CD14-positive monocyte (primary cell): ENCODE results near the gene UTP14A. TPM values are rescaled to one million over a fixed set of nuclear protein-coding genes. Genes with fewer than 3 reads are reported as not detected.

Experiments used
- DNase-seq, 3 donors: peaks; one replicate each; pipeline ENCODE4 v3.0.0-alpha.2; 2011 to 2022
- H2AFZ ChIP-seq: 2 replicates; pipeline ENCODE4 v1.6.0; 2012; ENCODE audit warnings: mild to moderate bottlenecking, low read depth, low read length, inconsistent platforms; ENCODE audit not compliant: insufficient read depth, poor library complexity, severe bottlenecking
- H3K27ac ChIP-seq, 2 donors: 1 replicate in 1 of 2; 2 replicates in 1 of 2; pipeline ENCODE4 v1.5.1; 2012 to 2013; ENCODE audit warnings: low read length in 2 of 2, control low read depth in 1 of 2, inconsistent platforms in 1 of 2, low read depth in 1 of 2, mild to moderate bottlenecking in 1 of 2
- H3K27me3 ChIP-seq, 2 donors: one replicate each; pipeline versions ENCODE4 v1.6.0 to v1.6.1; 2011 to 2013; ENCODE audit warnings: low read length in 2 of 2; ENCODE audit not compliant: control insufficient read depth in 2 of 2, insufficient read depth in 2 of 2
- H3K36me3 ChIP-seq, 2 donors: replicated peaks in 1 of 2; 1 replicate in 1 of 2; 2 replicates in 1 of 2; pipeline versions ENCODE4 v1.5.1 to v1.6.1; 2012 to 2013; ENCODE audit warnings: low read length in 2 of 2, control low read depth in 1 of 2, inconsistent platforms in 1 of 2, mild to moderate bottlenecking in 1 of 2; ENCODE audit not compliant: insufficient read depth in 2 of 2, control insufficient read depth in 1 of 2
- H3K4me1 ChIP-seq, 2 donors: 1 replicate in 1 of 2; 2 replicates in 1 of 2; pipeline versions ENCODE4 v1.5.1 to v1.6.1; 2012 to 2013; ENCODE audit warnings: low read length in 2 of 2, control low read depth in 1 of 2, inconsistent platforms in 1 of 2, mild to moderate bottlenecking in 1 of 2, moderate library complexity in 1 of 2; ENCODE audit not compliant: insufficient read depth in 2 of 2, control insufficient read depth in 1 of 2
- H3K4me2 ChIP-seq: replicated peaks from 2 replicates; pipeline ENCODE3; 2012; ENCODE audit warnings: low read length, moderate library complexity, mild to moderate bottlenecking; ENCODE audit not compliant: poor library complexity, severe bottlenecking; ENCODE audit errors: extremely low read depth
- H3K4me3 ChIP-seq, 3 experiments: fragments of 200-600 bp in 1 of 3; sonication (generic) in 1 of 3; replicated peaks in 1 of 3; 1 replicate in 2 of 3; 2 replicates in 1 of 3; pipeline ENCODE4 v1.5.1; 2011 to 2013; ENCODE audit warnings: low read length in 3 of 3, mild to moderate bottlenecking in 3 of 3, control low read depth in 2 of 3, low read depth in 2 of 3, inconsistent platforms in 1 of 3, moderate library complexity in 1 of 3
- H3K79me2 ChIP-seq: 2 replicates; pipeline ENCODE4 v1.6.0; 2012; ENCODE audit warnings: mild to moderate bottlenecking, control low read depth, inconsistent platforms, low read length, moderate library complexity; ENCODE audit not compliant: insufficient read depth
- H3K9ac ChIP-seq: 2 replicates; pipeline ENCODE4 v1.6.0; 2017; ENCODE audit warnings: low read length, mild to moderate bottlenecking; ENCODE audit not compliant: insufficient read depth, poor library complexity, severe bottlenecking
- H3K9me3 ChIP-seq, 2 donors: replicated peaks in 1 of 2; 1 replicate in 1 of 2; 2 replicates in 1 of 2; pipeline versions ENCODE4 v1.5.1 to v1.6.1; 2012 to 2013; ENCODE audit warnings: low read length in 2 of 2, control low read depth in 1 of 2; ENCODE audit not compliant: control insufficient read depth in 1 of 2, insufficient read depth in 1 of 2
- H4K20me1 ChIP-seq: 2 replicates; pipeline ENCODE4 v1.6.0; 2012; ENCODE audit warnings: mild to moderate bottlenecking, low read length, control low read depth, moderate library complexity; ENCODE audit not compliant: insufficient read depth
- H3K27ac Mint-ChIP-seq, 7 donors: one replicate each; pipeline ENCODE4 v1.8.0; 2020; ENCODE audit warnings: mild to moderate bottlenecking in 7 of 7, mixed read lengths in 7 of 7, moderate library complexity in 6 of 7, inconsistent platforms in 2 of 7
- H3K27me3 Mint-ChIP-seq, 3 donors: one replicate each; pipeline ENCODE4 v1.8.0; 2021 to 2022; ENCODE audit warnings: low read depth in 3 of 3, mild to moderate bottlenecking in 3 of 3, mixed read lengths in 3 of 3, moderate library complexity in 3 of 3, inconsistent platforms in 1 of 3
- H3K36me3 Mint-ChIP-seq, 2 donors: one replicate each; pipeline ENCODE4 v1.8.0; 2020; ENCODE audit warnings: mixed read lengths in 2 of 2, inconsistent platforms in 1 of 2, mild to moderate bottlenecking in 1 of 2
- H3K4me1 Mint-ChIP-seq: one replicate; pipeline ENCODE4 v1.8.0; 2020; ENCODE audit warnings: mild to moderate bottlenecking, mixed read lengths
- H3K4me3 Mint-ChIP-seq, 2 donors: one replicate each; pipeline ENCODE4 v1.8.0; 2020; ENCODE audit warnings: mild to moderate bottlenecking in 2 of 2, mixed read lengths in 2 of 2, moderate library complexity in 1 of 2
- H3K9me3 Mint-ChIP-seq, 7 donors: one replicate each; pipeline ENCODE4 v1.8.0; 2020 to 2022; ENCODE audit warnings: mixed read lengths in 7 of 7, mild to moderate bottlenecking in 6 of 7, moderate library complexity in 6 of 7, inconsistent platforms in 2 of 7
- CTCF ChIP-seq: fragments of 200-600 bp; IDR thresholded peaks from one replicate; pipeline ENCODE4 v1.8.0; 2022; ENCODE audit warnings: antibody characterized with exemption, mild to moderate bottlenecking
- WGBS: methylation state at CpG from one replicate; pipeline ENCODE4 v1.1.5; 2013; ENCODE audit warnings: missing lambda C conversion rate; ENCODE audit not compliant: insufficient coverage; 5-methylcytosine and 5-hydroxymethylcytosine counted together
- intact Hi-C, 2 donors: fragments of 100-400 bp; cut with micrococcal nuclease; formaldehyde crosslinking; loops; one replicate each; pipeline versions ENCODE4 v1.15.0 to v1.15.1; 2023
- polyA plus RNA-seq, 3 donors: library from polyadenylated mRNA; depleted of rRNA in 1 of 3; unstranded in 2 of 3; stranded (reverse) in 1 of 3; fragments of 300-500 nt in 2 of 3; fragments of >200 nt in 1 of 3; fragmentation: Illumina TruSeq in 2 of 3; gene quantifications; 1 replicate in 2 of 3; 2 replicates in 1 of 3; pipeline ENCODE4 v1.2.3, GENCODE V29; 2012 to 2021

The UTP14A gene
- polyA plus RNA-seq, 3 donors = 2.9 to 5.5 (median 3.8) TPM

GRCh38 chrX:129976441-129976840 is 70.5 kb downstream of the UTP14A start:
- Mint-ChIP-seq H3K4me3 (no peak overlapping the region), H3K27me3 (peaks cover 2 to 21% (median 12%) of the 10 kb centered on the region in 3 donors), H3K4me1 (peaks cover 3% of the 10 kb centered on the region), H3K36me3 (no peaks in the 10 kb centered on the region), H3K9me3 (peaks cover 0 to 9% (median 0%) of the 10 kb centered on the region in 7 donors), H3K27ac (no peak overlapping the region)
- Histone ChIP-seq H3K4me2 (no peak overlapping the region), H3K27ac (no peak overlapping the region), H2AFZ (no peak overlapping the region), H3K4me1 (peaks cover 3 to 7% of the 10 kb centered on the region in 2 donors), H3K27me3 (no peaks in the 10 kb centered on the region), H3K79me2 (no peaks in the 10 kb centered on the region), H3K36me3 (no peaks in the 10 kb centered on the region), H3K4me3 (no peak overlapping the region), H3K9me3 (no peaks in the 10 kb centered on the region), H4K20me1 (no peaks in the 10 kb centered on the region), H3K9ac (no peak overlapping the region)
- no peak for DNase-seq
- TF ChIP-seq CTCF = no peak
- no CpG with 5 or more reads among the region's 5 CpGs for whole genome bisulfite sequencing
- intact Hi-C loops = no loop called here

Other genes with a start within 250 kb of the UTP14A start
- gene XPNPEP2, start 167.2 kb upstream of the UTP14A start, polyA plus RNA-seq = under 1 TPM in 1 of 3 donors, not detected in 2; 0.19 TPM
- 100 to 1,000 TPM; 127 to 272 (median 179) TPM for gene SASH3, start 126.2 kb upstream of the UTP14A start, polyA plus RNA-seq
- 1 to 10 TPM; 1.5 to 2.8 (median 2.7) TPM for gene ZDHHC9, start 62.3 kb upstream of the UTP14A start, polyA plus RNA-seq
- 1 to 10 TPM in 1 of 3 donors, under 1 TPM in 2; 0.69 to 2.4 (median 0.72) TPM for gene BCORL1, start 76.5 kb downstream of the UTP14A start, polyA plus RNA-seq
- gene ELF4, start 204.3 kb downstream of the UTP14A start, polyA plus RNA-seq = 10 to 100 TPM; 10.4 to 68.6 (median 20.5) TPM